Pons (tissue), 1 donor: ENCODE results near the gene OPA1.

Experiments used
- DNase-seq: peaks from one replicate; pipeline ENCODE4 v3.0.0-alpha.2; 2016; ENCODE audit warnings: low spot score

Gene OPA1

DNA sequence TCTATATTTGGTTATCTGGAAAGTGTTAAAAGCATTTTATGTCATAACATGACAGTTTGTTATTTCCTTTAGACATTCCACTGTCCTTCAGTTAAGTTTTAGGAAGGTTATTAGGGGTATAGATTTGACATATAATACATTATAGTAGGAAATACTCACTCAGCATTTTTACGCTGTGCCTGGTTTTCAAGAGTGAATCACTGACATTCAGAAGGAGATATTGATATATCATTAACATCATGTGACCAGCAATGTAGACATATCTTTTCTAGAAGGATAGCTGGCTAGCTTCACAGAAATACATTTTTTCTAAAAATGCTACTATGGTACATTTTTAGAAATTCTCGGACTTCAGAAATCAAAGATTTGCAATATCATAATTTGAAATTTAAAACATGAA is 57.6 kb downstream of the OPA1 start:
- no peak for DNase-seq

DNA sequence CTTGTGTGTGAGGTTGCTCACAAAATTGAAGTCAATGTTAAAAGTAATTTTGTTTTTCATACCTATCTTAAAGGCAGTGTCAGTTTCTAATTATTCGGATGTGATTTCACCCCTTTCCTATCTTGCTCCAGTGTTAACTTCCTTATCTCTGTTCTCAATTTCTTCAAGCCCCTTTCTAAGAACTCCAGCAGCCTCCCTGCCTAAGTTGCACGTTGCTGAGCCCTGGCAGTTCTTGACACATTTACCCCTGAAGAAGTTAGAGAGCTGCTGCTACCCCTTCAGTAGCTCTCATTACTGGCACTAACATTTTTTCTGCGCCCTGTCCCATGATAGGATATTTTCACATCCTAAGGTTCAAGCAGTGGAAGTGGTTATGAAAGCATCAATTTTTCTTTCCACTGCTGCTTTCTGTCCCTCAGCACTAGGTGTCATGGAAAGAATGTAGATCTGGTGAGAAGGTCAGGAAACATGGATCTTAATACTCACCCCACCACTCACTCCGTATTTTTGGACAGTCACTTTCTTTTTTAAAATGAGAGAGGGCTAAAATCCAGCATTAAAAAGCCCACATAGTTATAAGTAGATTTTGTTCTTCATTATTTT is 62.9 kb downstream of the OPA1 start:
- DNase-seq = no peak

DNA sequence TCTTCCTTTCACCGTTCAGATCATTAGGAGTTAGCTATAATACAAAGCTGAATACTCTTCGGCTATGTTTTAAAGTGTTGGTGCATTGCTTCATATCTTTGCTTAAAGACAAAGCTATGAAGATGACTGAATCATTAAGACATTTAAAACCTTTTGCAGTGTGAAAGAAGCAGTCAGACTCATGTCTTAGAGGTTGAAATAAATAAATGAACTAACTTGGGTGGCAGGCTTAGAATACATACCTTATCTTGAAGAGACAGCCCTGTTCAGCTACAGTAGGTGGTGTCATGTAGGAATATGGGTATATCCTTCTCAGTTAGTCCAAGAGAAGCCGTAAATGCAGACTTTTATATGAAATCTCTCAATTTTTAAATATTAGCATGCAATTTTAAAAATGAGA is 63.4 kb downstream of the OPA1 start:
- no peak for DNase-seq

DNA sequence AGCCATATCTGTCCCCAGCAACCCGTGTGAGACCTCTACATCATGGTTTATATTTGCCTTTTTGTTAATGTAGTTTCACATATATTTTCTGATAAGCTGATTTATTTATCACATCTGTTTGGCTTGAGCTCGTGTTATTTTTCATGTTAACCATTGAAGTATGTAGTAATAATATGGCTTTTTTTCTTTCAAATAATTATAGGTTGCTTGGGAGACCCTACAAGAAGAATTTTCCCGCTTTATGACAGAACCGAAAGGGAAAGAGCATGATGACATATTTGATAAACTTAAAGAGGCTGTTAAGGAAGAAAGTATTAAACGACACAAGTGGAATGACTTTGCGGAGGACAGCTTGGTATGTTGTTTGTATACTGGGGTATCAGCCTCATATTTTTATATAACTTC is 63.9 kb downstream of the OPA1 start:
- DNase-seq = no peak

DNA sequence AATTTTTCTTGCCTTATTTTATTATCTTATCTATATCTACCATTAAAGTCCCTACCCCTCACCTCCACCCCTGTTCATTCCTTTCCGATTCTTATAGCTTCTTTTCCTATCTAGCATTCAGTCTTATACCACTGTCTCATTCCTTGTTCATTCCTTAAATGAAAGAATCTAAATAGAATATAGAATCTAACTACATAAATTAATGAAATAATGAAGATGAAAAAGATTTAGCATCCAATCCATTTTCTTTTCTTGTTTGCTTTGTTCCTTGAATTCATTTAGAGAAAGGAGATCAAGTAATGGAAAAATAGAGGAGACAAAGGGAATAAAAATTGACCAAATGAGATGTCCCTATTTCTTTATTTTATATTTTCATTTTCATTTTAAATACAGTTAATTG is 67.2 kb downstream of the OPA1 start:
- no peak for DNase-seq

DNA sequence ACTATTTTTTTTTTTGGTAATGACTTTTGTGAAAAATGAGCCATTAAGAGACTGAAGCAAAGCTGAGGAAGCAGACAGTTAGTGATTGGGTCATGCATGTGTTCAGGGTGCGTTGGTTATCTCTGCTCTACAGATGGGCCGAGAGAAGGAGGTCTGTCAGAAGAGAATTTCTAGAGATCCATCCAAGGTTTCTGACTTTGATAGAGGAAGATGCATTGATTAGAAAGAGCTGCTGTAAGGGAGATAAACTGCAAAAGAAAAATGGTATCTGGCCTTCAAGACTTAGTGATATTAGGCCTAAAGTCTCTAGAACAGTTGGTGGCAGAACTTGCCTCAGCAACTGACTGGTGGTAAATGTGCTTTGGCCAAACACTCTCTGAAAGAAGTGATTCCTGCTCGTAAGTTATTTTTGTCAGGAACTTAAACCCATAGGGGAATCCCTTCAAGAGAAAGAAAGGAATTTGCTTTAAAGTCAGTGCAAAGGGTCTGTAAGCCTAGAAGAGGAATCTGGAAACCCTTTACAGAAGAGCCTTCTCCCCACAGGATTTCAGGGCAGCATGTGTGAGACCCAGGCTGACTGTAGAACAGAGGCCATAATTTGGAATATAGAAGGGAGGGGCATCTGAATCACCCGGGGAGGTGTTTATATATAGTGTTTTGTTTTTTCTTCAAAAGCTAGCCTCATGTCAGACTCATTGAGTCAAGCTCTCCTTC is 67.8 kb downstream of the OPA1 start:
- DNase-seq = no peak

DNA sequence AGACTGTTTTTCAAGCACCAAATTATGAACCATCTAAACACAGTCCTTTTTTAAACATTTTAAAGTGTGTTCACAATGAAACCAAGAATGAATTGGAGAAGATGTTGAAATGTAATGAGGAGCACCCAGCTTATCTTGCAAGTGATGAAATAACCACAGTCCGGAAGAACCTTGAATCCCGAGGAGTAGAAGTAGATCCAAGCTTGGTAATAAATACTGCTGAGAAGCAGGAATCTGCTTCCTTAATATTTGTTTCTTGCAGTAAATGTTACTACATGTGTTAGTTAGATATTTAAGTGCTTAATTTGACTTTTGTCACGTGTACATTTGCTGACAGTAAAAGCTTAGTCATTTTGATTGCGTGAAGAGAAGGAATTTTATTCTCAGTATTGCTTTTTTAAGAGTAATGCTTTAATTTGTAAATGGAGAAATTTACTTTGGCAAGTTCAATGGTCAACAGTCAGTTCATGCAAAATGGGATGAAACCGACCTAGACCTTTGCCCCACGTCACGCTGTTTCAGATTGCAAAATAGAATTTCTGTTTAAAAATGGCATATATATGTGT is 69.8 kb downstream of the OPA1 start:
- DNase-seq = no peak

DNA sequence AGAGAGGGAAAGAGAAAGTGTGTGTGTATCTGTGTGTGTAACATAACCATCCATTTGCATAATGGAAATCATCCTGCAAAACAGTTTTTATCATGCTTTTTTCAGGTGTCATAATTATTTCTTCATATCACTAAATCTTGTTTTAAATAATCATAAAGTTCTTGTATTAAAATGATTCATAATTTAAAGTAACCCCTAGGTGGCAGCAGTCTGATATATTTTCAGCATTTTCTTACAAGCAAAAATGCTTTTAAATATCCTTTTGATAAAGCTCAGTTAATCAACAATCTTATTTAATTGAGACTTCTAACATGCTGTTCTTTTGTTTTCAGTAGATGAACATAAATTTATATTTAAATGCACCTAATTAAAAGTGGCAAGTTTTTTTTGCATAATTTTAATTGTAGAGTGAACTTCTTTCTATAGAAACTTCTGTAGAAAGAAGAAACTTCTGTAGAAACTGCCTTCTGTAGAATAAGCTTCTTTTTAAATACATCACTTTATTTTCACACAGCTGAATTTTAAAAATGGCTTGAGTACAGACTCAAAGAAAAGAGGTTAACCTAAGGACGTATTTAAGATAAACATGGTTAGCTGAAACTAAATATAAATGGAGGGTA is 72.5 kb downstream of the OPA1 start:
- peak; percentile 15 for DNase-seq

DNA sequence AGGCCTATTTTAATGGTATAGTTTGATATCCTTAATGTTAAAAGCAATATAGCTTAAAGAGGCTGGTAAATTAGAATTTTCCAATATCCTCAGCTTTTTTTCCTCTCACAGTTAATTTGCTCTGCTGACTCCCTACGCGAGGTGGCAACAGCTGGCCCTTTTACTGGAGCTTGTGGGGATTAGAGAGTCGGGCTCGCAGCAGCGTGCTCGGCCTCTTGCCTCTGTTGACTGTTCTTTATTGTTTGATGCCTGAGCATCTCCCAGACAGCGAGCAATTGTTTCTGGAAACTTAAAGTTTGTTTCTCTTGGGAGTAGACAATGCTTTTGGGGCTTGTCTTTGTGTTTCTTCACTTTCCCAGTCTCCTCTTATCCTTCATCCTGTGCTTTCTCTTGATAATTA is 80.8 kb downstream of the OPA1 start:
- DNase-seq = peak; percentile 85

DNA sequence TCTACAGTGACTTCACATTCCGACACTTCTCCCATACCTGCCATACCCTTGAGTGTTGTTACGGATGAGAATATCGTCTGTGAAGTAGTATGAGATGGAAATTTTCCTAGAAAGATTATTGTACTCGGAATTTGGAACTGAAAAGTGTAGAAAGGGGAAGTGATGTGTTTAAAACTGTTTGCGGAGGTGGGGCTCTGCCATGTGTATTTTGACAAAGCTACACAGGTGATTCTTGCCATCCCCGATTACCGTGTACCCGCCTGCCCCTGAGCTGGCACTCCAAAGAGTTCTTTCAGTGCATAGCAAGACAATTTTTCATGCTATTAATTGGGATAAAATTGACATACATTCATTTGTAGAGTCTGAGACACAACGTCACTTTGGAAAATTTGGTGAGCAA is 81.7 kb downstream of the OPA1 start:
- no peak for DNase-seq

DNA sequence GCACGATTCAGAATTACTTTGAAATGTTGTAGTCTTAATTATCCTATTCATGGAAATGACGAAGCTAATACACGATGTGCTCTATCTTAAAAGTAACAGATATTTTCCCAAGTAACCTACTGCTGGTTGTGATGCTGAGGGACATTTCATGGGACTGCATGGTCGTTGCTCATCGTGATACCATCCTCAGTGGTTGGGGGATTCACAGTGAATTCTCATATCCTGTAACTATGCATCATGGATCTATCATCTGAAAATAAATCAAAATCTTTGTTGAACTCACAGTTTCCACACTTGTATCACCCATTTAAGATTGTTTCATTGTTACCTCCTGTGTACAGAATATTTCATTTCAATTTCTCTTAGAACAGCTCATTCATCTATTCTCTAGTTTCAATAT is 84.7 kb downstream of the OPA1 start:
- no peak for DNase-seq

DNA sequence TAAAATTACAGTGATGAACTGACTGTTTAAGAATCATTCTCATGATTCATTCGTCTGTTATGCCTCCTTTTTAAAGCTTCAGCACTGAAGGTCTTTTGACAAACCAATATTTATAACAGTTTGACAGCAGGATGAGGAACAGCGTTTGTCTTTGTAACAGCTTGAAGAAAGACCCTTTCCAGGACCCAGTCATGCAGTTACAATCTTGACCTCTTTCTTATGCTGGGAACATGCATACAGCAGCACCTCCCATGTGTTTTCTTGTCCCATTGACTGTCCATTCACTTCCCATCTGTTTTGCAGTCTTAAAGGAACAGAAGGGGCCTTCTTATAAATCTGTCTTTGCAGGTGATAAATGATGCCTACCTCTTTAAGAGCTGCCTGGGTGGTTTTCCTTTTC is 87.2 kb downstream of the OPA1 start:
- DNase-seq = no peak

DNA sequence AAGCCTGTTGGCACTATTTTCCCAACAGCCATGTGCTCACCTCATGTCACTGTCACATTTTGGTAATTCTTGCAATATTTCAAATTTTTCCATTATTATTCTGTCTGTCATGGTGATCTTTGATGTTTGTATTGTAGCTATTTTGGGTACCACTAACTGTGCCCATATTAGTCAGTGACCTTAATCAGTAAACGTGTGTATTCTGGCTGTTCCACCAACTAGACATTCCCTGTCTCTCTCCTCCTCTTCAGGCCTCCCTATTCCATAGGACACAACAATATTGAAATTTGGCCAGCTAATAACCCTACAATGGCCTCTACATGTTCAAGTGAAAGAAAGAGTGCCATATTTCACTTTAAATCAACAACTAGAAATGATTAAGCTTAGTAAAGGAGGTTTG is 88.6 kb downstream of the OPA1 start:
- no peak for DNase-seq

DNA sequence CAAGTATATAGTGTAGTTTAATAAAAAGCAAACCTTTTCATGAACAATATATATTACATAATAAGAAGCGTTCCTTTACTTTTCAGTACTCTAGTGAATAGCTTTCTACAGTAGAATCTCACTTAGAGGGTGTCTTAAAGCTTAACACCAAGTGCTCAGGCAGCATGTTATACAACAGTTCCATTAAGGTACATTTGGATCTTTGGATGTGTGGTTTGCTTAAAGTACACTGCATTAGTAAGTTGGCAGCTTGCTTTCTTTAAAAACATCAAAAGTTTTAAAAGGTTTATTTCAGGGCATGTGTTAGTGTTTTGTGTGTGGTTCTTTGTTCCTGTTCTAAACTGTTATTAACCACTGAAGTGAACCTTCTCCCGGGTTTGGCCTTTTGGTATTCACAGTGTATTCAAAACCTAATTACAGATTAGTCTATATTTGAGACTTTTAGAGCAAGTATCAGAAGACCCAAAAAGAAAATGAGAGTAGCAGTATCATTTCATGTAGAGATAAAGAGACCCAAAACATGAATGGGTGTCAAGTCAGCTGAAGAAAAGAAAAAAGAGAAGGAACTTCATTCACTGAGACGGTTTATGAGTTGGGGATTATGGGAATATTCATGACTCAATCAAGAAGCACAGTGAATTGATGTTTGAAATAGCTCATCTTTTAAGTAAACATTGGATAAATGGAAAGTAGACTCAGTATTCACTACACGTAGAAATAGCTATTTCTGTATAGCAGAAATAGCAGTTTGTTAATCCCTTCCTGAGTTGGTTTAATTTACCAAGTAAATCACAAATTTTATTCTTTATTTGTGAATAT is 93.9 kb downstream of the OPA1 start:
- no peak for DNase-seq

DNA sequence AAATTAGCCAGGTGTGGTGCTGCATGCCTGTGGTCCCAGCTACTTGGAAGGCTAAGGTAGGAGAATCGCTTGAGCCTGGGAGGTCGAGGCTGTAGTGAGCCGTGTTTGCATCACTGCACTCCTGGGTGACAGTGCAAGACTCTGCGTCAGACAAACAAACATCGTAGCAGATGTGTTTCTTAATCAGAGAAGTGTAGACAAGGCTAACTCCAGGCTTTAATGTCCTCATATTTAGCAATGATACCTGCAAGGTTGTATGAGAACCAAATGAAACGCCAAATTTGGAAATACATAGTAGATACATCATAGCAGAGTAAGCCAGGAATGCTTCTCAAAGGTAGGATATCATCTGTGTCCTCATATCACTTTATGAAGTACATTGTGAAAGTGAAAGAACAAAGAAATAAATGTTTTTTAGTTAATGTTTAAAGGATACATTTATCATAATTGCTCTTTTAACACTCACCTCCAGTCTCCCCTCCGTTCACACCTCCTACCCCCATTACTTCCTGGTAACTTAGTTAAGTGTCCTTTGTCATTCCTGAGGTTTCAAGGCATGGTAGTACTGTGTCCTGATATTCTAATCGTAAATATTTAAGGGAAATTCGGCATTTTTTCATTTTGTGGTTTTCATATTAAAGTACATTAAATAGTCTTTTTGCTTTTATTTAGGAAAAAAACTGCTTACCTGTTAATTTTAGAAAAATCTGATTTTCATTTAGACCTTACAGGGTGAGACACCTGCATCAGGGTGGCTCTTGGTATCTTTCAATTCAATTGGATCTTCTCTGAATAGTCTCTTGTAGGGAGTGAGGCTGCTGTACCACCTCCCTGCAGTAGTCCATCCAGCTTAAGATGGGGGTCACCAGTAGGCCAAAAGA is 96.1 kb downstream of the OPA1 start:
- DNase-seq = no peak

DNA sequence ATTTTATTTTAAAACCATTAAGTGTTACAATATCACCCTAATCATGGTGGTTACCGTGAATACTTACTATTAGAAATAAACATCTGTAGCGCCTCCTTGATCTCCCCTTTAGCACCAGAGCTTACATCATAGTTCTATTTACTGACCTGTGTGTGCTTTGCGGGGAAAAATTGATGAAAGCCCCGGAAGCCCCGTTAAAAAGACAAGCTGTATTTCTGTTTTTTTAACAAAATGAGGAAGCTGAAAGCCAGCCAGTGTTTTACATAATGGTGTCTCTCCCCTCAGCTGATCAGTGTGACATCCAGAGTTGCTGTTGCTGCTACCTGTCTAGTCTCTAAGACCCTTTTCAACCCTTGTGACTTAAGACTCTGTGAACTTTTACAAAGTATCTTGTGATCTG is 100.8 kb downstream of the OPA1 start:
- DNase-seq = no peak

DNA sequence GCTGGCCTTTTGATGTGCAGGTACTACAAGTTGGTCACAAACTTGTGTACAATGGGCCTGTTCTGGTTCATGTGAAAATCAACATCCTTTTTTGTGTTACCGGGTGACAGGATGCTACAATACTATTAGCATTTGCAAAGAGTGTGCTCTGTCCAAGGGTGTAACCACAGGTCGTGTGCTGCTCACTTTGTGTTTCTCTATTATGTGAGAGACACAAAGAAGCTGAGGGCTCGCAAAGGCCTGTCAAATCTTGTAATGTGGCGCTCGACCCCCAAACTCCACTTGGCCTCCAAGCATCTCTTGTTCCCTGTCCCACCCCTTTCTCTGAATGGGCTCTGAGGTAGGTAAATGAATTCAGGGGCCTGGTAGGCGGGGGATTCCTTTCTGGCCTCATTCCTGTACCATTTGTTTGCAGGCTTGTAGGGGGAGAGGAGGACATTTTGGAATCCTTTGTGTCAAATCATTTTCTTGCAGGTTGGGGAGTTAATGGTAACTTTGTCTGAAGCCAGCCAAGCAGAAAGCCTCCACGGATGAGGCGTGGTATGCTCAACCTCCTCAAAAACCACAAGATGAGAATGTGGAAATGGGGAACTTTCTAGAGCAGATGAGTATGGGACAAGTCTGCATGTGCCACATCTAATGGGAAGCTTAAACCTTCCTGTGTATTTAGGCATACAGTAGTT is 109.1 kb downstream of the OPA1 start:
- DNase-seq = no peak

DNA sequence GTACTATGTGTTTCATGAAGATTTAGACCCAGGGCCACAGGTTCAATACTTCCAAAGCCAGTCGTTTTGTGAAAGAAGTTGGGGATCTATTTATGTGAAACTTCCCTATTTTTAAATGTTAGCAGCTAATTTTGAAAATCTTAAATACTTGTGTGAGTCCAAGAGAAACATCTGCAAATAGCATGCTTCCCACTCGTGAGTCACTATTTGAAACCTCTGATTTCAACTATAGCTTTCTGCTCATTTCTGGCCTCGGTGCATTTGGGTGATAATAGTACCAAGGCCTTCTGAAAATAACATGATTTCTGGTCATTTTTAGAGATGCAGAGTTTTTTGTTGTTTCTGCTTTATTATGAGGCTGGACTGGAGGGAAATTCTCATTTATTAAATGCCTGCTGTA is 110.0 kb downstream of the OPA1 start:
- no peak for DNase-seq

DNA sequence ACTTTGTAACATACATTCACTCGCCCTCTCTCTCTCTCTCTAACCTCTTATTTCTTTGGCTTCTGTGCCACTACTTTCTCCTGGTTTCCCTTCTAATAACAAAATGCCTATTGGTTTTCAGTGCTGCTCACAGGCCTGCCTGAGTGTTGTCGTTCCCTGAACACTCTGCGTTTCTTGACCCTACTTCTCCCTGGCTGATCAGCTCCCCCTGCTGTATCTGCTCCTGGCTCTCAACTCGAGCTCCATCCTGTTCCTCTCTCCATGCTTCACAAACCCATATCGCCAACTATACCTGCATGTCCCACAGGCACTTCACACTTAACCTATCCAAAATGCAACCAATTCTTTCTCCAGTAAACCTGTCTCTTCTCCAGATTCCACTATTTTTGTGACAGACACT is 111.4 kb downstream of the OPA1 start:
- DNase-seq = peak; percentile 28

DNA sequence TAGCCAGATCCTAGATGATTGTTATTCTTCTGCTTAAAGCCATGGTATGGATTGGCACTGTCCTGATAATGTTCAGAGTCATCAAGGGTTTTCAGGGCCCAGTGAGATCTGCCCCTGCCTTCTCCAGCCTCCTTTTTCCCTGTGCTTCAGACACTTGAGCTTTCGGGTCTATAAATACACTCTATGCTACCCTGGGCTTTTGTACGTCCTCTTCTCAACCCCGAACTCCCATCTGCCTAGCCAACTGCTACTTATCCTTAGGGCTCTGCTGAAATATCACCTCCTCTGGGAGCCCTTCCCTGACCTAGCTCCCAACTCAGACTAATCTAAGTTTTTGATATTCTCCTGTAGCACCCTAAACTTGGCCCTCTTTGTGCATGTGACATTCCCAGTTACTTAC is 115.3 kb downstream of the OPA1 start:
- DNase-seq = no peak
